ENCODE results near the gene HCN3.
"Not testable (repeated sequence)": the region's sequence is repeated elsewhere in the genome, so short reads cannot be mapped to it uniquely, and the experiment has no call there.

The HCN3 gene

GRCh38 chr1:155277070-155277901 is at the start of gene HCN3:
Gene HCN3, plus strand, starts transcription at chr1:155277463. Its CDS starts 128 bp downstream, at chr1:155277591.
- peak within 1 kb of the TSS; percentile 58 for H3K4me3 ChIP-seq (ENCODE audit: low read depth, low read length)
- TF ChIP-seq CTCF (IDR thresholded peaks at IDR 0.05; ENCODE audit: low read depth, low read length, missing control alignments): peak; percentile 49
- no peaks in the 10 kb centered on the region for H3K27me3 ChIP-seq (replicated peaks)
- no peak within 1 kb of the TSS for H3K27ac ChIP-seq
- H3K36me3 ChIP-seq (replicated peaks): no peaks in the 10 kb centered on the region
- in situ Hi-C loops (cut with HindIII; ENCODE audit: low pct_ligation_motif_present, low sequenced_read_pairs): no loop called here
- peak; percentile 95 for DNase-seq

GRCh38 chr1:155228096-155228427 is 49.2 kb upstream of the HCN3 start:
- in situ Hi-C loops (cut with HindIII; ENCODE audit: low pct_ligation_motif_present, low sequenced_read_pairs): no loop called here
- peak overlapping the region; percentile 50 for H3K4me3 ChIP-seq (ENCODE audit: low read depth, low read length)
- H3K27ac ChIP-seq: peak overlapping the region; percentile 31
- no peak for TF ChIP-seq CTCF (IDR thresholded peaks at IDR 0.05; ENCODE audit: low read depth, low read length, missing control alignments)
- no peaks in the 10 kb centered on the region for H3K27me3 ChIP-seq (replicated peaks)
- no peak for DNase-seq
- H3K36me3 ChIP-seq (replicated peaks): no peaks in the 10 kb centered on the region

GRCh38 chr1:155231302-155231701 is 46.0 kb upstream of the HCN3 start:
- H3K36me3 ChIP-seq (replicated peaks); H3K27ac ChIP-seq; H3K27me3 ChIP-seq (replicated peaks); in situ Hi-C loops (cut with HindIII; ENCODE audit: low pct_ligation_motif_present, low sequenced_read_pairs); H3K4me3 ChIP-seq (ENCODE audit: low read depth, low read length); DNase-seq: not testable (repeated sequence)

- in situ Hi-C loops (cut with HindIII; ENCODE audit: low pct_ligation_motif_present, low sequenced_read_pairs); H3K27me3 ChIP-seq (replicated peaks); DNase-seq; H3K36me3 ChIP-seq (replicated peaks); H3K4me3 ChIP-seq (ENCODE audit: low read depth, low read length); H3K27ac ChIP-seq: not testable (repeated sequence)
Observed at GRCh38 chr1:155232001-155232978, 45.0 kb upstream of the HCN3 start.

GRCh38 chr1:155233502-155233901 is 43.8 kb upstream of the HCN3 start:
- in situ Hi-C loops (cut with HindIII; ENCODE audit: low pct_ligation_motif_present, low sequenced_read_pairs); DNase-seq; H3K27ac ChIP-seq; H3K27me3 ChIP-seq (replicated peaks); H3K4me3 ChIP-seq (ENCODE audit: low read depth, low read length): not testable (repeated sequence)
- peaks cover 10% of the 10 kb centered on the region for H3K36me3 ChIP-seq (replicated peaks)

- H3K4me3 ChIP-seq (ENCODE audit: low read depth, low read length); in situ Hi-C loops (cut with HindIII; ENCODE audit: low pct_ligation_motif_present, low sequenced_read_pairs); H3K27ac ChIP-seq; DNase-seq; H3K27me3 ChIP-seq (replicated peaks): not testable (repeated sequence)
- peaks cover 12% of the 10 kb centered on the region for H3K36me3 ChIP-seq (replicated peaks)
Observed at GRCh38 chr1:155235375-155235774, 41.9 kb upstream of the HCN3 start.

- in situ Hi-C loops (cut with HindIII; ENCODE audit: low pct_ligation_motif_present, low sequenced_read_pairs): no loop called here
- H3K4me3 ChIP-seq (ENCODE audit: low read depth, low read length): no peak overlapping the region
- H3K27ac ChIP-seq: no peak overlapping the region
- TF ChIP-seq CTCF (IDR thresholded peaks at IDR 0.05; ENCODE audit: low read depth, low read length, missing control alignments): no peak
- peaks cover 12% of the 10 kb centered on the region for H3K36me3 ChIP-seq (replicated peaks)
- no peaks in the 10 kb centered on the region for H3K27me3 ChIP-seq (replicated peaks)
- DNase-seq: no peak
Observed at GRCh38 chr1:155236451-155236850, 40.8 kb upstream of the HCN3 start.
